HG03135 (cell line): Measurements from ENCODE around the gene FHDC1.
"Not testable (repeated sequence)": the region's sequence is repeated elsewhere in the genome, so short reads cannot be mapped to it uniquely, and the experiment has no call there.

ENCODE experiments used
- ATAC-seq: cut with Tn5 transposase; IDR thresholded peaks from one replicate; pipeline ENCODE4 v1.9.1; 2021; ENCODE audit warnings: mild to moderate bottlenecking, moderate library complexity; ENCODE audit not compliant: unreplicated experiment

Gene FHDC1, protein sequence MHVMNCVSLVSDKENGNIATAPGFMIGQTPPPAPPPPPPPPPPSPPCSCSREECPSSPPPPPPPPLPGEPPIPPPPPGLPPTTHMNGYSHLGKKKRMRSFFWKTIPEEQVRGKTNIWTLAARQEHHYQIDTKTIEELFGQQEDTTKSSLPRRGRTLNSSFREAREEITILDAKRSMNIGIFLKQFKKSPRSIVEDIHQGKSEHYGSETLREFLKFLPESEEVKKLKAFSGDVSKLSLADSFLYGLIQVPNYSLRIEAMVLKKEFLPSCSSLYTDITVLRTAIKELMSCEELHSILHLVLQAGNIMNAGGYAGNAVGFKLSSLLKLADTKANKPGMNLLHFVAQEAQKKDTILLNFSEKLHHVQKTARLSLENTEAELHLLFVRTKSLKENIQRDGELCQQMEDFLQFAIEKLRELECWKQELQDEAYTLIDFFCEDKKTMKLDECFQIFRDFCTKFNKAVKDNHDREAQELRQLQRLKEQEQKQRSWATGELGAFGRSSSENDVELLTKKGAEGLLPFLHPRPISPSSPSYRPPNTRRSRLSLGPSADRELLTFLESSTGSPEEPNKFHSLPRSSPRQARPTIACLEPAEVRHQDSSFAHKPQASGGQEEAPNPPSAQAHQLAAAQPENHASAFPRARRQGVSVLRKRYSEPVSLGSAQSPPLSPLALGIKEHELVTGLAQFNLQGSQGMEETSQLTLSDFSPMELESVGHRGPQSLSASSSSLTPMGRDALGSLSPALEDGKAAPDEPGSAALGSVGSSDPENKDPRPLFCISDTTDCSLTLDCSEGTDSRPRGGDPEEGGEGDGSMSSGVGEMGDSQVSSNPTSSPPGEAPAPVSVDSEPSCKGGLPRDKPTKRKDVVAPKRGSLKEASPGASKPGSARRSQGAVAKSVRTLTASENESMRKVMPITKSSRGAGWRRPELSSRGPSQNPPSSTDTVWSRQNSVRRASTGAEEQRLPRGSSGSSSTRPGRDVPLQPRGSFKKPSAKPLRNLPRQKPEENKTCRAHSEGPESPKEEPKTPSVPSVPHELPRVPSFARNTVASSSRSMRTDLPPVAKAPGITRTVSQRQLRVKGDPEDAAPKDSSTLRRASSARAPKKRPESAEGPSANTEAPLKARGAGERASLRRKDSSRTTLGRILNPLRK

DNA sequence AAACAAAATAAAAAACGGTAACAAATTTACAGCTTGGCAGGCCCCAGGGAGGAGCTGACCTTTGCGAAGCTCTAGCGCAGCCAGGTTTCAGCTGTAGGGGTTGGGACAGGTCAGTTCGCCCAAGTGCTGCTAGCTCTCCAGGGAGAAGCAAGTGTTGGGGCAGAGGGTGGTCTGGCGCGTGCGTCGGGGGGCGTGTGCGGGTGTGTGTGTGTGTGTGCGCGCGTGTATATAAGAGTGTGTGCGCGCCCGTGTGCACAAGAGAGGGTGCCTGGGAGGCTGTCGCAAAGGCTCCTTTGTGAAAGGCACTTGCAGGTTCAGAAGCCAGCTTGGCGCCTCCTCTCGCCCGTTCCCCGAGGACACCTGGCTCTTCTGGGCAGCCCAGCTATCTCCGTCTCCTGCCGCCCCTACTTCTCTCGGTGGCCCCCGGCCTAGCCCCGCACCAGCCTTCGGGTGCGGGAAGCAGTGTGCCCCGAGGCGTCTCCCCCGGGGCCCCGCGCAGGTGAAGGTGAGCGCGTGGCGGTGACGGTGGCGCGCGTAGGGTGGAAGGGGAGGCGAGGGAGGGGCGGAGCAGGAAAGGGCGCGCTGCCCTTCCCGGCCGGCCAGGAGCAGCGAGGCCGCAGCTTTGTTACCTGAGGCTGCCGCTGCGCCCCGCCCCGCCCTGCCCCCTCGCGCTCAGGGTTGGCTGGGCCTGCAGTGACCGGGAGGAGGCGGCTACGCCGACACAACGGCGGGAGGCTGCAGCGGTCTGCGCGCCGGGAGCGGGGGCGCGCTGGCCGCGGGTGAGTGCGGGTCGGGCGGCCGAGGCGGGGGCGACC is at the start of gene FHDC1:
TSS of gene FHDC1 (plus strand) at position 693 of the 815 bp plus-strand sequence. CDS start 6,735 bp downstream, outside the sequence.
- no peak for ATAC-seq

- ATAC-seq = no peak
These were observed 48.1 kb upstream of the FHDC1 start for GRCh38 chr4:152887981-152888380.

DNA sequence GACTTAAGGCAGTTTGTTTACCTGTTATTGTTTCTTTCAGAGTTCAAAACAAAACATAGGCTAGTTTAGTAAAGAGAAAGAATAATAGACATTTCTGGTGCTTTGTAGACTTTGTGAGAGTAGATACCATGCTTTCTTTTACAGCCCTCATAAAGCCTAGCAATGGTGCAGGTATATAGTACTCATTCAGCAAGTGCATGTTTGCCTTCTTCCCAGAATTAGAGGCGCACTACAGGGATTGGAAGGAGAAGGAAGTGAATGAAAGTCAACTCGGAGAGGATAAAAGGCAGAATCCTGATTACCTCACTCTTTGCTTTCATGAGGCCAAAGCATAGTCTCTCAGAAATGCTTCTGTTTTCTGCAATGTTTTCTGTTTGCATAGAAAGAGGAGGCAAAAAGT is 43.1 kb upstream of the FHDC1 start:
- no peak for ATAC-seq

DNA sequence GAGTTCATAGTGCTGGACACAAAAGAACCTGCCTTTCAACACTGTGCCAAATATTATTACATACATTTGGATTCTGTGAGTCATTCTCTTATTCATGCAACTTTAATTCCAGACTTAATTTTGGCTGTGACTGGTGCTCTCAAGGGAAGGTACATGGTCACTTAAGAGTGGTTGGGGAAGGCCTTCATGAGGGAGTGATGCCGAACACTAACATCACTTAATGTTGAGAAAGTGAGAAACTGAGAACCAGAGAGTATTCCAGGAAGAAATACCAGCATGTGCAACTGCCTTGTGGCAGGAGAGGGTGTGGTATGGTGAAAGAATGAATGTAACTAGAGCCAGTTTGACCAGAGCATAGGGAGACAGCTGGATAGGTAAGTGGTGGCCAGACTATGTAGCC is 41.5 kb upstream of the FHDC1 start:
- no peak for ATAC-seq

GRCh38 chr4:152896811-152897210 is 39.3 kb upstream of the FHDC1 start:
- ATAC-seq = no peak

- ATAC-seq = not testable (repeated sequence)
These were observed 38.0 kb upstream of the FHDC1 start for GRCh38 chr4:152898133-152898532.

GRCh38 chr4:152898606-152899005 is 37.5 kb upstream of the FHDC1 start:
- ATAC-seq = no peak

GRCh38 chr4:152900395-152900794 is 35.7 kb upstream of the FHDC1 start:
- no peak for ATAC-seq

DNA sequence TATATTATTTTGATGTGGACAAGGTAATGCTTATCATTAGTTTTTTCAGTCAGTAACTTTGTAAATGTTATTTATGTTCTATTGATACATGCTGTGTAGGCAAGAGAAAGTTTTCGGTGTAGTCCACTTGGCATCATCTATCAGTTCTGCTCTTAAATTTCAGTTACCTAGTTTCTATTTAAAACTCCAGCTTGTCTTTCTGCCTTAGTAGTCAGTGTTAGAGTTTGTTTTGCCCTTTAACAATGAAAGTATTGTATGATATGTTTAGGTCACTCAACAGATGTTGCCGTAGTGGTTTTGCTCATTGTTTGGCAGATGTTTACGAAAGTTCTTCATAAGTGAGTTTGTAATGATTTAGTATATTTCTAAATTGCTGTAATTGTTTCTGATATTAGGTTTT is 34.9 kb upstream of the FHDC1 start:
- no peak for ATAC-seq

DNA sequence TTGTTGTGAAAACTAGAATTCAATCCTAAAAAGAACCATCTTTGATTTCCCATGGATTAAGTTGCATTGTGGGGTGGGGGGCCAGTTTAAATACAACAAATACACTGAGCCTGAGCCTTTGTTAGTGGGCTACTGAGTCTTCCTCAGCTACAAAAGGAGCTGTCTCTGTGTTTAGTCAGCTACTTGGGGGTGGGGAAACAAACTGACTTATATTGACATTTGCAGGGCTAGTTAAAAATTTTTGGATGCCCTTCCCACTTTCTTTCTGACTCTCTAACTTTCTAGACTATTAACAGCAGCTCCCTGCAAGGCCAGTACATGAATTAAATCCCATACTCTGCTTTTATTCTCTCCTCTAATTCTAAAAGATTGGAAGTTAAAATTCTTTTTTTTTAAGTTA is 32.5 kb upstream of the FHDC1 start:
- no peak for ATAC-seq

GRCh38 chr4:152909901-152910300 is 26.2 kb upstream of the FHDC1 start:
- no peak for ATAC-seq

GRCh38 chr4:152910521-152910920 is 25.6 kb upstream of the FHDC1 start:
- no peak for ATAC-seq

DNA sequence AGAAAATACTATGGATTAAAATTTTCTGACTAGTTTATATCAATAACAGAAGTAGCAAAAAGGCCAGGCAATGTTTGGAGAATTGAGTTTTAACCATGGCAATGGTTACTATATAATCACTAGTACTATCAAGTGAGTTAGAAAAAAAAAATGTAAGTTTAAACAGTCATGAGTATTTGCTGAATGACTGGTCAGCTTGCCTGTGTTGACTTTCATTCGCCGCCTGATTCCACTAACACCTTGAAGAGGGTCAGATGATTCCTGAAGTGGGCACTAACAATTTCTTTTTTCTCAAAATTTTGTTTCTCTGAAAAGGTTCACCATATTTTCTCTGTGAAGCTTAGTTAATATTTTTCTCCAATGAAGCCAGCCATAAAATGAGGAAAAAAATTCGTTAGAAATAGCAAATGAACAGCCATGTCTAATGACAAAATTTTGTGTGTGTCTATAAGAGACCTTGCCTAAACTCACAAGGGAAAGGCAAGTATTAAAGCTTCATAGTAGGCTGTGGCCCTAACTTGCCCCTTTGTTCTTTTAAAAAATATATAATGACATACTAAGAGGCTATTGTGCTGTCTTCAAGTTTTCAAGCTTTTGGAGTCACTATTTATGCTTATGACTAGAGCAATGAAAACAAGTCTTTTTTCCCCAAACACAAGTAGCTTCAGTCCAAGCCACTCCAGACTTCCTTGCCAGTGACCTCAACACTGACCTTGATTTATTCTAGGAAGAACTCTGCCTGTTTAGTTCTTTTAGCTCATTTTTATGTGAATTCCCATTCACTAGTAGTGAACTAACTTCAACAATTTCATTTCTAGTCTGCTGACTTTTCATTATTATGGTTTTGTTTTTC is 18.4 kb upstream of the FHDC1 start:
- ATAC-seq = no peak

DNA sequence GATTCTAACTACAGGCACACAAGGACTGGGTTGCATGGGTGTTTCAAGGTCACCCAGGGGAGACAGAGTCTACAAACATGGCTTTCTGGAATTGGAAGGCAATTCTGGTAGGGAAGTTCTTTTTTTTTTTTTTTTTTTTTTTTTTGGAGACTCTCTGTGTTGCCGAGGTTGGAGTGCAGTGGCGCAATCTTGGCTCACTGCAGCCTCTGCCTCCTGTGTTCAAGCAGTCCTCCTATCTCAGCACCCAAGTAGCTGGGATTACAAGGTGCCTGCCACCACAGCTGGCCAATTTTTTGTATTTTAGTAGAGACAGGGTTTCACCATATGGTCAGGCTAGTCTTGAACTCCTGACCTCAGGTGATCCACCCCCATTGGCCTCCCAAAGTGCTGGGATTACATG is 16.3 kb upstream of the FHDC1 start:
- ATAC-seq = no peak

GRCh38 chr4:152920768-152921167 is 15.4 kb upstream of the FHDC1 start:
- ATAC-seq = no peak

DNA sequence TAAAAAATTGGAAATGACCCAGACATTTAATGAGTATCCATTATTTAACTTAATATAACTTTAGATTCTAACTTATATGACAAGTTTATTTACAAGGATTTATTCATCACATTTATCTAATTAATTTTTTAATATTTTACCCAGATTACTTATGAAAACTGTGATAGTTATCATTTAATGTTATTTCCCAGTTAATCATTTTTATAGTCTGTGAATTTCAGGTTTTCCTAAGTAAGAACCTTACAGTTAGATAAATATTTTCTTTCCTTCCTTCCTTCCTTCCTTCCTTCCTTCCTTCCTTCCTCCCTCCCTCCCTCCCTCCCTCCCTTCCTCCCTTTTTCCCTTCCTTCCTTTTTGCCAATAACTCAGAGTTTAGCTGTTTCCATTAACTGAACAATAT is 14.8 kb upstream of the FHDC1 start:
- no peak for ATAC-seq

- ATAC-seq = no peak
These were observed 10.3 kb upstream of the FHDC1 start for GRCh38 chr4:152925851-152926250.

DNA sequence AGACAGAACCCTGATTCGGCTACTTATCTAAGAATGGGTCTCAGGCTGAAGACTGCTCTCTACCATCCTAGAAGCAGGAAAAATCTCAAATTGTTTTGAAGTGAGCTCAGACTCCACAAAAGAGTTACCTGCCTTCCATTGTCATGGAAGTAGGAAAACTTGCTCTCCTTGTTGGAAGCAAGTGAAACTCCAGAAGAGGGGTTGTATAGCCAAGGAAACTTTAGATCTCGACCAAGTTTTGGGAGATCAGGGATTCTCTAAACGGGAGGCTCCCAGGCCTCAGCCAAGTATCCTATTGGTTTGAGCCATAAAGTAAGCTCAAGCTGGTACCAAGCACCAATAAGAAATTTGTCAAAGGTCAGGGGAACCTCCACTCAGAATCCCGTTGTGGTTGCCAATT is 9.2 kb upstream of the FHDC1 start:
- ATAC-seq = no peak

DNA sequence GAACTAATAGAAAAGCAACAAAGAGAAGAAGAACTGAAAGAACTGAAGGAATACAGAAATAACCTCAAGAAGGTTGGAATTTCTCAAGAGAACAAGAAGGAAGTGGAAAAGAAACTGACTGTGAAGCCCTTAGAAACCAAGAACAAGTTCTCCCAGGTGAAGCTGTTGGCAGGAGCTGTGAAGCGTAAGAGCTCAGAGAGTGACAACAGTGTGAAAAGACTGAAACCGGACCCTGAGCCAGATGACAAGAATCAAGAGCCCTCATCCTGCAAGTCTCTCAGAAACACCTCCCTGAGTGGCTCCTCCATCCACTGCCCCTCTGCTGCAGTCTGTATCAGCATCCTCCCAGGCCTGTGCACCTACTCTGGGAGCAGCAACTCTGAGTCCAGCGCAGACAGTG is 8.4 kb upstream of the FHDC1 start:
- ATAC-seq = no peak

DNA sequence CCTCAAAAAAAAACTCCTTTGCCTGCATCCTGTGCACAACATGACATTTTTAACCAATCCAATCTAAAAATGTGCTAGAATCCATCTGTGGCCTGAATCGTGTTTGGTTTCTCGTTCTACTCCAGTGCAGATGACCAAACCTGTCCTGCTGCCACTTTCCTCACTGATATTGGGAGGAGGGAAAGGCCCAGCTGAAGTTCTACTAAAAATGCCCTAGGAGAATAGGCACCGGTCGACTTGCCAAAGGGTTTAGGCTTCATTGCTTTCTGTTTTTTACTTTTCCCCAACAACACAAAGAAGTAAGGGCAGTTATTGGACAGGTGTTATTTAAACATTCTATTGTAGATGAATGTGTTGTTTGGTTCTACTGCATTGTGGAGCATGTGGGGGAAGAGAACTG is 7.8 kb upstream of the FHDC1 start:
- ATAC-seq = no peak
